ENCODE data around the gene CPSF4L. TPM values are rescaled to one million over a fixed set of nuclear protein-coding genes. Genes with fewer than 3 reads are reported as not detected.

CPSF4L gene
- total and polyA plus RNA-seq, 2 of the 13 experiments (the other 11 are each of a cell fraction or from before 2014, with no cell fraction given) = 0.73 to 1.6 TPM

DNA sequence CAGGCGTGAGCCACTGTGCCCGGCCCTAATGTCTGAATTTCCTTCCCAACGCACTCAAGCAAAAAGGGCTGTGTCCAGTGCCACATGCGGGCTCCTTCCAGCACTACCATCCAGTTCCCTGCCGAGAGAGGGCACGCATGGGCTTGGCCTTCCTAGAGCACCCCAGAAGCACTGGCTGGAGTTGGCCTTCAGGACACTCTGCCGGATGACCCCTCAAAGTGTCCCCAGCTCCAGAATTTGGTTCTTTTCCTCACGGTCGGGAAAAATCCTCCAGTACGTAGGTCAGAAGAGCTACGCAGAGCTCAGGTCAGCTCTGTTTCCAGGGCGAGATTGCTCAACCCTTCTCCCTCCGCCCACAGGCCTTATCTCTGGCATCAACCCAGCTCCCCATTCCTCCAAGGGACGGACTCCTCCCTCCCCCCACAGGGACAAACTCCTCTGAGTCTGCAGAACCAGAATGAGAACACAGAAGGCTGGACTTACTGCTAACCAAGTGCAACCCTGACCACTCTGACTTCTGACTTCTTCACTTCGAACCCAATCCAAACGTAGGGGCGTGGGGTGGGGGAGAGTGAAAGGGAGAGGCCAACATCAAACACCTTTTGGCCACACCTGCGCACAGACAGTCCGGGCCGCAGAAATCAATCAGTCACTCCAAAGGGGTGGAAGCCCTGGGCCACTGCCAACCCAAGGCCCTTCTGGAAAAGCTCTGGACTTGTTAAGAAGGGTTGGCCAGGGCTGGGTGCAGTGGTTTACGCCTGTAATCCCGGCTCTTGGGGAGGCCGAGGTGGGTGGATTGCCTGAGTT lies 46.5 kb upstream of the CPSF4L start (continued):
- TF ChIP-seq, protein P1, sequence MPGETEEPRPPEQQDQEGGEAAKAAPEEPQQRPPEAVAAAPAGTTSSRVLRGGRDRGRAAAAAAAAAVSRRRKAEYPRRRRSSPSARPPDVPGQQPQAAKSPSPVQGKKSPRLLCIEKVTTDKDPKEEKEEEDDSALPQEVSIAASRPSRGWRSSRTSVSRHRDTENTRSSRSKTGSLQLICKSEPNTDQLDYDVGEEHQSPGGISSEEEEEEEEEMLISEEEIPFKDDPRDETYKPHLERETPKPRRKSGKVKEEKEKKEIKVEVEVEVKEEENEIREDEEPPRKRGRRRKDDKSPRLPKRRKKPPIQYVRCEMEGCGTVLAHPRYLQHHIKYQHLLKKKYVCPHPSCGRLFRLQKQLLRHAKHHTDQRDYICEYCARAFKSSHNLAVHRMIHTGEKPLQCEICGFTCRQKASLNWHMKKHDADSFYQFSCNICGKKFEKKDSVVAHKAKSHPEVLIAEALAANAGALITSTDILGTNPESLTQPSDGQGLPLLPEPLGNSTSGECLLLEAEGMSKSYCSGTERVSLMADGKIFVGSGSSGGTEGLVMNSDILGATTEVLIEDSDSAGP (CRISPR knock-in tag; IDR thresholded peaks at IDR 0.05; ENCODE audit: borderline replicate concordance) = peak; percentile 72; the same call in 1 of the 2 replicates
- TF ChIP-seq ZFAT (CRISPR knock-in tag; conservative IDR thresholded peaks at IDR 0.05) = no peak
- TF ChIP-seq, protein P2, sequence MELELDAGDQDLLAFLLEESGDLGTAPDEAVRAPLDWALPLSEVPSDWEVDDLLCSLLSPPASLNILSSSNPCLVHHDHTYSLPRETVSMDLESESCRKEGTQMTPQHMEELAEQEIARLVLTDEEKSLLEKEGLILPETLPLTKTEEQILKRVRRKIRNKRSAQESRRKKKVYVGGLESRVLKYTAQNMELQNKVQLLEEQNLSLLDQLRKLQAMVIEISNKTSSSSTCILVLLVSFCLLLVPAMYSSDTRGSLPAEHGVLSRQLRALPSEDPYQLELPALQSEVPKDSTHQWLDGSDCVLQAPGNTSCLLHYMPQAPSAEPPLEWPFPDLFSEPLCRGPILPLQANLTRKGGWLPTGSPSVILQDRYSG (CRISPR knock-in tag; IDR thresholded peaks at IDR 0.05) = peak; percentile 67; the same call in 1 of the 2 replicates
- no peak for TF ChIP-seq ZNF333 (CRISPR knock-in tag; IDR thresholded peaks at IDR 0.05; ENCODE audit: borderline replicate concordance)
- TF ChIP-seq ZNF543 (CRISPR knock-in tag; IDR thresholded peaks at IDR 0.05) = peak; percentile 95
- TF ChIP-seq, protein P3, sequence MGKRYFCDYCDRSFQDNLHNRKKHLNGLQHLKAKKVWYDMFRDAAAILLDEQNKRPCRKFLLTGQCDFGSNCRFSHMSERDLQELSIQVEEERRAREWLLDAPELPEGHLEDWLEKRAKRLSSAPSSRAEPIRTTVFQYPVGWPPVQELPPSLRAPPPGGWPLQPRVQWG (CRISPR knock-in tag; IDR thresholded peaks at IDR 0.05; ENCODE audit: borderline replicate concordance, low read depth) = no peak
- TF ChIP-seq ERF (CRISPR knock-in tag; IDR thresholded peaks at IDR 0.05) = no peak; the same call in 1 of the 2 replicates
- TF ChIP-seq, protein P4, sequence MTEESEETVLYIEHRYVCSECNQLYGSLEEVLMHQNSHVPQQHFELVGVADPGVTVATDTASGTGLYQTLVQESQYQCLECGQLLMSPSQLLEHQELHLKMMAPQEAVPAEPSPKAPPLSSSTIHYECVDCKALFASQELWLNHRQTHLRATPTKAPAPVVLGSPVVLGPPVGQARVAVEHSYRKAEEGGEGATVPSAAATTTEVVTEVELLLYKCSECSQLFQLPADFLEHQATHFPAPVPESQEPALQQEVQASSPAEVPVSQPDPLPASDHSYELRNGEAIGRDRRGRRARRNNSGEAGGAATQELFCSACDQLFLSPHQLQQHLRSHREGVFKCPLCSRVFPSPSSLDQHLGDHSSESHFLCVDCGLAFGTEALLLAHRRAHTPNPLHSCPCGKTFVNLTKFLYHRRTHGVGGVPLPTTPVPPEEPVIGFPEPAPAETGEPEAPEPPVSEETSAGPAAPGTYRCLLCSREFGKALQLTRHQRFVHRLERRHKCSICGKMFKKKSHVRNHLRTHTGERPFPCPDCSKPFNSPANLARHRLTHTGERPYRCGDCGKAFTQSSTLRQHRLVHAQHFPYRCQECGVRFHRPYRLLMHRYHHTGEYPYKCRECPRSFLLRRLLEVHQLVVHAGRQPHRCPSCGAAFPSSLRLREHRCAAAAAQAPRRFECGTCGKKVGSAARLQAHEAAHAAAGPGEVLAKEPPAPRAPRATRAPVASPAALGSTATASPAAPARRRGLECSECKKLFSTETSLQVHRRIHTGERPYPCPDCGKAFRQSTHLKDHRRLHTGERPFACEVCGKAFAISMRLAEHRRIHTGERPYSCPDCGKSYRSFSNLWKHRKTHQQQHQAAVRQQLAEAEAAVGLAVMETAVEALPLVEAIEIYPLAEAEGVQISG (CRISPR knock-in tag; IDR thresholded peaks at IDR 0.05) = peak; percentile 88
- TF ChIP-seq ZNF138 (CRISPR knock-in tag; IDR thresholded peaks at IDR 0.05; ENCODE audit: low read depth) = 0 out of 2 replicates have a peak, but pooled peaks have one; percentile 10
- TF ChIP-seq ZNF441 (CRISPR knock-in tag; IDR thresholded peaks at IDR 0.05; ENCODE audit: borderline replicate concordance) = peak; percentile 45; the same call in 1 of the 2 replicates
- peak; percentile 69; the same call in 1 of the 2 replicates for TF ChIP-seq MYC (CRISPR knock-in tag; IDR thresholded peaks at IDR 0.05; ENCODE audit: borderline replicate concordance)
- TF ChIP-seq ZBTB1 (CRISPR knock-in tag; IDR thresholded peaks at IDR 0.05; ENCODE audit: borderline replicate concordance) = no peak
- no peak for TF ChIP-seq REL (CRISPR knock-in tag; conservative IDR thresholded peaks at IDR 0.05)
- TF ChIP-seq, protein P5, sequence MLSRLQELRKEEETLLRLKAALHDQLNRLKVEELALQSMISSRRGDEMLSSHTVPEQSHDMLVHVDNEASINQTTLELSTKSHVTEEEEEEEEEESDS (CRISPR knock-in tag; IDR thresholded peaks at IDR 0.05; ENCODE audit: borderline replicate concordance) = no peak
- no peak for TF ChIP-seq HNRNPL (IDR thresholded peaks at IDR 0.05; ENCODE audit: low read depth, low read length)
- TF ChIP-seq GPN1 (CRISPR knock-in tag; IDR thresholded peaks at IDR 0.05; ENCODE audit: borderline replicate concordance) = no peak
- no peak; the same call in 1 of the 2 replicates for TF ChIP-seq ZBTB7A (CRISPR knock-in tag; IDR thresholded peaks at IDR 0.05)
- TF ChIP-seq STAG1 (CRISPR knock-in tag; IDR thresholded peaks at IDR 0.05) = peak; percentile 28
- no peak for TF ChIP-seq TCF7L2 (IDR thresholded peaks at IDR 0.05; ENCODE audit: low read depth, low read length)
- TF ChIP-seq ZNF605 (CRISPR knock-in tag; IDR thresholded peaks at IDR 0.05) = peak; percentile 86
- no peak for TF ChIP-seq HDAC6 (IDR thresholded peaks at IDR 0.05; ENCODE audit: low read depth, low read length)
- TF ChIP-seq MIER3 (CRISPR knock-in tag; IDR thresholded peaks at IDR 0.05; ENCODE audit: borderline replicate concordance) = peak; percentile 88; the same call in 1 of the 2 replicates

Measured in HepG2 (cell line).